ENCODE data around the gene CBL.
"Not testable (repeated sequence)": the region's sequence is repeated elsewhere in the genome, so short reads cannot be mapped to it uniquely, and the experiment has no call there.

The CBL gene

GRCh38 chr11:119218141-119218878 is 12.2 kb downstream of the CBL start:
- peak; percentile 47 for DNase-seq

GRCh38 chr11:119222308-119222707 is 16.2 kb downstream of the CBL start:
- no peak for DNase-seq

GRCh38 chr11:119222891-119223290 is 16.8 kb downstream of the CBL start:
- DNase-seq = no peak

GRCh38 chr11:119223856-119224255 is 17.7 kb downstream of the CBL start:
- no peak for DNase-seq

GRCh38 chr11:119228535-119229287 is 22.6 kb downstream of the CBL start:
- not testable (repeated sequence) for DNase-seq

- DNase-seq = no peak
These were observed 23.1 kb downstream of the CBL start for GRCh38 chr11:119229288-119229672.

- DNase-seq = no peak
These were observed 23.6 kb downstream of the CBL start for GRCh38 chr11:119229741-119230140.

- no peak for DNase-seq
These were observed 30.4 kb downstream of the CBL start for GRCh38 chr11:119236490-119236889.

- no peak for DNase-seq
These were observed 30.8 kb downstream of the CBL start for GRCh38 chr11:119236891-119237290.

GRCh38 chr11:119237515-119237914 is 31.4 kb downstream of the CBL start:
- DNase-seq = no peak

GRCh38 chr11:119248750-119249670 is 42.9 kb downstream of the CBL start:
- DNase-seq = no peak

GRCh38 chr11:119249671-119250010 is 43.5 kb downstream of the CBL start:
- DNase-seq = no peak

- no peak for DNase-seq
These were observed 45.0 kb downstream of the CBL start for GRCh38 chr11:119251114-119251513.

- peak; percentile 69 for DNase-seq
These were observed 48.1 kb downstream of the CBL start for GRCh38 chr11:119254239-119254638.

GRCh38 chr11:119258180-119258579 is 52.0 kb downstream of the CBL start:
- no peak for DNase-seq

GRCh38 chr11:119258983-119259382 is 52.8 kb downstream of the CBL start:
- no peak for DNase-seq

- DNase-seq = peak; percentile 19
These were observed 56.7 kb downstream of the CBL start for GRCh38 chr11:119262668-119263351.

- no peak for DNase-seq
These were observed 57.3 kb downstream of the CBL start for GRCh38 chr11:119263352-119263940.

- no peak for DNase-seq
These were observed 59.9 kb downstream of the CBL start for GRCh38 chr11:119266063-119266462.

- DNase-seq = no peak
These were observed 60.5 kb downstream of the CBL start for GRCh38 chr11:119266517-119267255.

GRCh38 chr11:119267645-119268044 is 61.5 kb downstream of the CBL start:
- DNase-seq = no peak

GRCh38 chr11:119273721-119274120 is 67.6 kb downstream of the CBL start:
- DNase-seq = no peak
